ENCODE data around the gene GALNT2.

GALNT2 gene

GRCh38 chr1:230112782-230113181, 45.7 kb downstream of the GALNT2 start:
- H3K9me3 ChIP-seq (replicated peaks in 1 of 2; ENCODE audit: control insufficient read depth in 2 of 2, insufficient read depth in 1 of 2, low read depth in 1 of 2, low read length in 2 of 2): peaks cover 2 to 4% of the 10 kb centered on the region in 2 donors
- no peak overlapping the region for H3K18ac ChIP-seq (ENCODE audit: low read length)
- no peak overlapping the region for H2BK5ac ChIP-seq (ENCODE audit: low read length)
- H2AK5ac ChIP-seq (ENCODE audit: low read depth, low read length): no peak overlapping the region
- H2BK12ac ChIP-seq (ENCODE audit: low read length): no peak overlapping the region
- H4K8ac ChIP-seq (ENCODE audit: low read depth, low read length): no peak overlapping the region
- no peak overlapping the region for H4K91ac ChIP-seq (ENCODE audit: low read depth, low read length, poor library complexity)
- H3K27ac ChIP-seq (replicated peaks; ENCODE audit: low read length): no peak overlapping the region
- H3K9ac ChIP-seq (ENCODE audit: low read depth, low read length, poor library complexity): no peak overlapping the region
- H3K4me1 ChIP-seq (ENCODE audit: control insufficient read depth in 2 of 2, insufficient read depth in 1 of 2, low read depth in 1 of 2, low read length in 2 of 2): peaks cover 19 to 29% of the 10 kb centered on the region in 2 donors
- H3K4me2 ChIP-seq (ENCODE audit: insufficient read depth, low read length, poor library complexity, severe bottlenecking): no peak overlapping the region
- no peak for DNase-seq (ENCODE audit: low spot score)
- H3K36me3 ChIP-seq (replicated peaks in 1 of 2; ENCODE audit: control insufficient read depth in 2 of 2, insufficient read depth in 2 of 2, low read length in 2 of 2): peaks cover 2 to 15% of the 10 kb centered on the region in 2 donors
- H3K4me3 ChIP-seq (ENCODE audit: low read length in 2 of 2): no peak overlapping the region
- H3K4ac ChIP-seq (ENCODE audit: low read length): no peak overlapping the region
- no peak overlapping the region for H3K14ac ChIP-seq (ENCODE audit: low read length)
- H2BK15ac ChIP-seq (ENCODE audit: low read length): no peak overlapping the region
- no peak overlapping the region for H2BK120ac ChIP-seq (ENCODE audit: low read depth, low read length)
- WGBS, 2 donors (ENCODE audit: extremely low coverage in 2 of 2, insufficient read length in 2 of 2, insufficient replicate concordance in 1 of 2): no CpG with 5 or more reads among the region's 5 CpGs
- no peak overlapping the region for H3K23ac ChIP-seq (ENCODE audit: low read depth, low read length, poor library complexity)
- H2AFZ ChIP-seq (ENCODE audit: low read length): no peak overlapping the region
- peaks cover 3% of the 10 kb centered on the region for H3K79me1 ChIP-seq (ENCODE audit: low read depth, low read length)
- H3K27me3 ChIP-seq (ENCODE audit: control insufficient read depth in 3 of 3, insufficient read depth in 3 of 3, low read depth in 1 of 3, low read length in 3 of 3): peaks cover 0 to 2% (median 0%) of the 10 kb centered on the region in 3 experiments

- H4K91ac ChIP-seq (ENCODE audit: low read depth, low read length, poor library complexity): no peak overlapping the region
- H3K36me3 ChIP-seq (replicated peaks in 1 of 2; ENCODE audit: control insufficient read depth in 2 of 2, insufficient read depth in 2 of 2, low read length in 2 of 2): peaks cover 2 to 15% of the 10 kb centered on the region in 2 donors
- DNase-seq (ENCODE audit: low spot score): no peak
- H2BK15ac ChIP-seq (ENCODE audit: low read length): no peak overlapping the region
- no peak overlapping the region for H3K14ac ChIP-seq (ENCODE audit: low read length)
- peaks cover 19 to 29% of the 10 kb centered on the region in 2 donors for H3K4me1 ChIP-seq (ENCODE audit: control insufficient read depth in 2 of 2, insufficient read depth in 1 of 2, low read depth in 1 of 2, low read length in 2 of 2)
- H3K9me3 ChIP-seq (replicated peaks in 1 of 2; ENCODE audit: control insufficient read depth in 2 of 2, insufficient read depth in 1 of 2, low read depth in 1 of 2, low read length in 2 of 2): peaks cover 2 to 4% of the 10 kb centered on the region in 2 donors
- peaks cover 0 to 2% (median 0%) of the 10 kb centered on the region in 3 experiments for H3K27me3 ChIP-seq (ENCODE audit: control insufficient read depth in 3 of 3, insufficient read depth in 3 of 3, low read depth in 1 of 3, low read length in 3 of 3)
- no peak overlapping the region for H2BK5ac ChIP-seq (ENCODE audit: low read length)
- no peak overlapping the region for H3K23ac ChIP-seq (ENCODE audit: low read depth, low read length, poor library complexity)
- H3K18ac ChIP-seq (ENCODE audit: low read length): no peak overlapping the region
- H3K9ac ChIP-seq (ENCODE audit: low read depth, low read length, poor library complexity): no peak overlapping the region
- H3K79me1 ChIP-seq (ENCODE audit: low read depth, low read length): peaks cover 3% of the 10 kb centered on the region
- H4K8ac ChIP-seq (ENCODE audit: low read depth, low read length): no peak overlapping the region
- no peak overlapping the region for H3K4me2 ChIP-seq (ENCODE audit: insufficient read depth, low read length, poor library complexity, severe bottlenecking)
- H2BK120ac ChIP-seq (ENCODE audit: low read depth, low read length): no peak overlapping the region
- WGBS, 2 donors (ENCODE audit: extremely low coverage in 2 of 2, insufficient read length in 2 of 2, insufficient replicate concordance in 1 of 2): no CpG with 5 or more reads among the region's 4 CpGs
- H3K27ac ChIP-seq (replicated peaks; ENCODE audit: low read length): no peak overlapping the region
- H2BK12ac ChIP-seq (ENCODE audit: low read length): no peak overlapping the region
- H3K4ac ChIP-seq (ENCODE audit: low read length): no peak overlapping the region
- H3K4me3 ChIP-seq (ENCODE audit: low read length in 2 of 2): no peak overlapping the region
- H2AFZ ChIP-seq (ENCODE audit: low read length): no peak overlapping the region
- H2AK5ac ChIP-seq (ENCODE audit: low read depth, low read length): no peak overlapping the region
These were observed 46.2 kb downstream of the GALNT2 start for GRCh38 chr1:230113235-230113592.

GRCh38 chr1:230113593-230114236, 46.7 kb downstream of the GALNT2 start:
- WGBS, 2 donors (ENCODE audit: extremely low coverage in 2 of 2, insufficient read length in 2 of 2, insufficient replicate concordance in 1 of 2): no CpG with 5 or more reads among the region's 17 CpGs
- no peak overlapping the region for H2BK120ac ChIP-seq (ENCODE audit: low read depth, low read length)
- H3K9me3 ChIP-seq (replicated peaks in 1 of 2; ENCODE audit: control insufficient read depth in 2 of 2, insufficient read depth in 1 of 2, low read depth in 1 of 2, low read length in 2 of 2): peaks cover 2 to 4% of the 10 kb centered on the region in 2 donors
- no peak overlapping the region for H4K91ac ChIP-seq (ENCODE audit: low read depth, low read length, poor library complexity)
- H3K18ac ChIP-seq (ENCODE audit: low read length): no peak overlapping the region
- no peak overlapping the region for H2BK15ac ChIP-seq (ENCODE audit: low read length)
- no peak overlapping the region for H3K4ac ChIP-seq (ENCODE audit: low read length)
- peaks cover 2 to 15% of the 10 kb centered on the region in 2 donors for H3K36me3 ChIP-seq (replicated peaks in 1 of 2; ENCODE audit: control insufficient read depth in 2 of 2, insufficient read depth in 2 of 2, low read length in 2 of 2)
- no peak overlapping the region for H2BK5ac ChIP-seq (ENCODE audit: low read length)
- no peak overlapping the region for H2BK12ac ChIP-seq (ENCODE audit: low read length)
- no peak overlapping the region for H3K4me3 ChIP-seq (ENCODE audit: low read length in 2 of 2)
- no peak for DNase-seq (ENCODE audit: low spot score)
- no peak overlapping the region for H3K23ac ChIP-seq (ENCODE audit: low read depth, low read length, poor library complexity)
- H3K14ac ChIP-seq (ENCODE audit: low read length): no peak overlapping the region
- no peak overlapping the region for H3K9ac ChIP-seq (ENCODE audit: low read depth, low read length, poor library complexity)
- H3K27me3 ChIP-seq (ENCODE audit: control insufficient read depth in 3 of 3, insufficient read depth in 3 of 3, low read depth in 1 of 3, low read length in 3 of 3): peaks cover 0 to 2% (median 0%) of the 10 kb centered on the region in 3 experiments
- H3K4me2 ChIP-seq (ENCODE audit: insufficient read depth, low read length, poor library complexity, severe bottlenecking): no peak overlapping the region
- H2AFZ ChIP-seq (ENCODE audit: low read length): no peak overlapping the region
- H3K4me1 ChIP-seq (ENCODE audit: control insufficient read depth in 2 of 2, insufficient read depth in 1 of 2, low read depth in 1 of 2, low read length in 2 of 2): peaks cover 19 to 29% of the 10 kb centered on the region in 2 donors
- H3K27ac ChIP-seq (replicated peaks; ENCODE audit: low read length): no peak overlapping the region
- H3K79me1 ChIP-seq (ENCODE audit: low read depth, low read length): peaks cover 3% of the 10 kb centered on the region
- H2AK5ac ChIP-seq (ENCODE audit: low read depth, low read length): no peak overlapping the region
- H4K8ac ChIP-seq (ENCODE audit: low read depth, low read length): no peak overlapping the region

GRCh38 chr1:230114237-230114651, 47.2 kb downstream of the GALNT2 start:
- peaks cover 3% of the 10 kb centered on the region for H3K79me1 ChIP-seq (ENCODE audit: low read depth, low read length)

More at GRCh38 chr1:230114237-230114651, 47.2 kb downstream of the GALNT2 start:
- no peak overlapping the region for H2BK5ac ChIP-seq (ENCODE audit: low read length)
- H3K4ac ChIP-seq (ENCODE audit: low read length): no peak overlapping the region
- H3K18ac ChIP-seq (ENCODE audit: low read length): no peak overlapping the region
- no CpG with 5 or more reads among the region's 15 CpGs for WGBS, 2 donors (ENCODE audit: extremely low coverage in 2 of 2, insufficient read length in 2 of 2, insufficient replicate concordance in 1 of 2)
- no peak overlapping the region for H2AK5ac ChIP-seq (ENCODE audit: low read depth, low read length)
- H4K8ac ChIP-seq (ENCODE audit: low read depth, low read length): no peak overlapping the region
- no peak overlapping the region for H2BK12ac ChIP-seq (ENCODE audit: low read length)
- H3K4me1 ChIP-seq (ENCODE audit: control insufficient read depth in 2 of 2, insufficient read depth in 1 of 2, low read depth in 1 of 2, low read length in 2 of 2): peaks cover 19 to 29% of the 10 kb centered on the region in 2 donors
- no peak overlapping the region for H2AFZ ChIP-seq (ENCODE audit: low read length)
- no peak overlapping the region for H3K27ac ChIP-seq (replicated peaks; ENCODE audit: low read length)
- no peak overlapping the region for H3K9ac ChIP-seq (ENCODE audit: low read depth, low read length, poor library complexity)
- H3K36me3 ChIP-seq (replicated peaks in 1 of 2; ENCODE audit: control insufficient read depth in 2 of 2, insufficient read depth in 2 of 2, low read length in 2 of 2): peaks cover 2 to 15% of the 10 kb centered on the region in 2 donors
- peaks cover 2 to 4% of the 10 kb centered on the region in 2 donors for H3K9me3 ChIP-seq (replicated peaks in 1 of 2; ENCODE audit: control insufficient read depth in 2 of 2, insufficient read depth in 1 of 2, low read depth in 1 of 2, low read length in 2 of 2)
- no peak overlapping the region for H2BK120ac ChIP-seq (ENCODE audit: low read depth, low read length)
- H3K4me3 ChIP-seq (ENCODE audit: low read length in 2 of 2): no peak overlapping the region
- H3K14ac ChIP-seq (ENCODE audit: low read length): no peak overlapping the region
- H2BK15ac ChIP-seq (ENCODE audit: low read length): no peak overlapping the region
- H4K91ac ChIP-seq (ENCODE audit: low read depth, low read length, poor library complexity): no peak overlapping the region
- peak overlapping the region; percentile 66 for H3K23ac ChIP-seq (ENCODE audit: low read depth, low read length, poor library complexity)
- H3K4me2 ChIP-seq (ENCODE audit: insufficient read depth, low read length, poor library complexity, severe bottlenecking): no peak overlapping the region
- DNase-seq (ENCODE audit: low spot score): no peak
- H3K27me3 ChIP-seq (ENCODE audit: control insufficient read depth in 3 of 3, insufficient read depth in 3 of 3, low read depth in 1 of 3, low read length in 3 of 3): peaks cover 0 to 2% (median 0%) of the 10 kb centered on the region in 3 experiments

Data from neuronal stem cell (in vitro differentiated cells).